H9 (cell line): ENCODE results near the gene SRRM3. TPM values are rescaled to one million over a fixed set of nuclear protein-coding genes. Genes with fewer than 3 reads are reported as not detected.

Source experiments
- DNase-seq: peaks from one replicate; pipeline ENCODE4 v3.0.0-alpha.2; 2017
- H2AFZ ChIP-seq: one replicate; pipeline ENCODE4 v1.6.1; 2013; ENCODE audit warnings: mild to moderate bottlenecking, low read length, control low read depth, moderate library complexity
- H2AK5ac ChIP-seq: 2 replicates; pipeline ENCODE4 v1.6.1; 2013; ENCODE audit warnings: low read length, control low read depth, mixed read lengths; ENCODE audit not compliant: insufficient read length
- H2BK120ac ChIP-seq: one replicate; pipeline ENCODE4 v1.6.1; 2013; ENCODE audit warnings: low read depth, mild to moderate bottlenecking, low read length, control low read depth, inconsistent platforms; ENCODE audit not compliant: poor library complexity, severe bottlenecking
- H2BK12ac ChIP-seq: 2 replicates; pipeline ENCODE4 v1.6.1; 2013; ENCODE audit warnings: low read length, control low read depth, mixed read lengths, low read depth; ENCODE audit not compliant: insufficient read length
- H2BK15ac ChIP-seq: 2 replicates; pipeline ENCODE4 v1.6.1; 2013; ENCODE audit warnings: low read depth, low read length, control low read depth
- H2BK20ac ChIP-seq: one replicate; pipeline ENCODE4 v1.6.1; 2013; ENCODE audit warnings: low read depth, mild to moderate bottlenecking, low read length, control low read depth, inconsistent platforms; ENCODE audit not compliant: poor library complexity, severe bottlenecking
- H2BK5ac ChIP-seq: 2 replicates; pipeline ENCODE4 v1.6.1; 2013; ENCODE audit warnings: low read length, control low read depth, mixed read lengths; ENCODE audit not compliant: insufficient read length
- H3K14ac ChIP-seq: 2 replicates; pipeline ENCODE4 v1.6.1; 2013; ENCODE audit warnings: low read length, control low read depth; ENCODE audit not compliant: insufficient read depth
- H3K18ac ChIP-seq: 2 replicates; pipeline ENCODE4 v1.6.1; 2013; ENCODE audit warnings: low read depth, mild to moderate bottlenecking, mixed read lengths, low read length, control low read depth; ENCODE audit not compliant: insufficient read length
- H3K23ac ChIP-seq: 2 replicates; pipeline ENCODE4 v1.6.1; 2013; ENCODE audit warnings: low read length, control low read depth, mixed read lengths, low read depth; ENCODE audit not compliant: insufficient read length
- H3K23me2 ChIP-seq: 2 replicates; pipeline ENCODE4 v1.6.1; 2013; ENCODE audit warnings: low read depth, mild to moderate bottlenecking, mixed read lengths, low read length, control low read depth; ENCODE audit not compliant: insufficient read length, poor library complexity, severe bottlenecking
- H3K27ac ChIP-seq: 2 replicates; pipeline ENCODE4 v1.5.1; 2013; ENCODE audit warnings: low read length, control low read depth, mixed read lengths, low read depth; ENCODE audit not compliant: insufficient read length
- H3K27me3 ChIP-seq: 2 replicates; pipeline ENCODE4 v1.6.1; 2013; ENCODE audit warnings: low read length, control low read depth, inconsistent platforms; ENCODE audit not compliant: insufficient read depth
- H3K4ac ChIP-seq: 2 replicates; pipeline ENCODE4 v1.6.1; 2013; ENCODE audit warnings: low read depth, mild to moderate bottlenecking, control low read depth, inconsistent platforms, low read length, moderate library complexity
- H3K4me1 ChIP-seq: 2 replicates; pipeline ENCODE4 v1.6.1; 2013; ENCODE audit warnings: low read length, control low read depth, inconsistent platforms; ENCODE audit not compliant: insufficient read depth
- H3K4me2 ChIP-seq: 2 replicates; pipeline ENCODE4 v1.6.1; 2013; ENCODE audit warnings: low read length, control low read depth, mixed read lengths; ENCODE audit not compliant: insufficient read length, insufficient read depth
- H3K56ac ChIP-seq: 2 replicates; pipeline ENCODE4 v1.6.1; 2013; ENCODE audit warnings: low read depth, mild to moderate bottlenecking, mixed read lengths, low read length, control low read depth; ENCODE audit not compliant: insufficient read length
- H3K79me1 ChIP-seq: 2 replicates; pipeline ENCODE4 v1.6.1; 2013; ENCODE audit warnings: low read depth, mild to moderate bottlenecking, moderate library complexity, low read length, control low read depth, inconsistent platforms; ENCODE audit not compliant: insufficient read depth, poor library complexity, severe bottlenecking
- H3K79me2 ChIP-seq: 2 replicates; pipeline ENCODE4 v1.6.1; 2013; ENCODE audit warnings: low read length, control low read depth, inconsistent platforms; ENCODE audit not compliant: insufficient read depth
- H3K9ac ChIP-seq: 2 replicates; pipeline ENCODE4 v1.6.1; 2013; ENCODE audit warnings: low read length, control low read depth, mixed read lengths; ENCODE audit not compliant: insufficient read length; ENCODE audit errors: extremely low read depth
- H3K9me3 ChIP-seq: one replicate; pipeline ENCODE4 v1.6.1; 2013; ENCODE audit warnings: low read depth, low read length, inconsistent platforms; ENCODE audit not compliant: control insufficient read depth
- H3T11ph ChIP-seq: one replicate; pipeline ENCODE4 v1.6.1; 2013; ENCODE audit warnings: mild to moderate bottlenecking, low read length, control low read depth, inconsistent platforms
- H4K20me1 ChIP-seq: one replicate; pipeline ENCODE4 v1.6.1; 2013; ENCODE audit not compliant: control insufficient read depth, insufficient read length, insufficient read depth
- H4K5ac ChIP-seq: 2 replicates; pipeline ENCODE4 v1.6.1; 2013; ENCODE audit warnings: low read depth, mild to moderate bottlenecking, mixed read lengths, low read length, control low read depth; ENCODE audit not compliant: insufficient read length
- H4K8ac ChIP-seq: replicated peaks from 2 replicates; pipeline ENCODE4 v1.6.1; 2013; ENCODE audit warnings: low read length, control low read depth, mixed read lengths, low read depth; ENCODE audit not compliant: insufficient read length
- H4K91ac ChIP-seq: 2 replicates; pipeline ENCODE4 v1.6.1; 2013; ENCODE audit warnings: low read depth, mild to moderate bottlenecking, moderate library complexity, mixed read lengths, low read length, control low read depth; ENCODE audit not compliant: insufficient read length
- H3K27ac Mint-ChIP-seq, 3 experiments: 2 replicates in 2 of 3; 3 replicates in 1 of 3; pipeline ENCODE4 v1.8.0; 2020 to 2021; ENCODE audit warnings: mixed read lengths in 3 of 3, mild to moderate bottlenecking in 1 of 3, moderate library complexity in 1 of 3
- H3K27me3 Mint-ChIP-seq: 2 replicates; pipeline ENCODE4 v1.8.0; 2021; ENCODE audit warnings: low read depth, mild to moderate bottlenecking, moderate library complexity, mixed read lengths
- H3K36me3 Mint-ChIP-seq, 3 experiments: 2 replicates in 2 of 3; 3 replicates in 1 of 3; pipeline ENCODE4 v1.8.0; 2020 to 2021; ENCODE audit warnings: low read depth in 3 of 3, mixed read lengths in 3 of 3; ENCODE audit not compliant: insufficient read depth in 1 of 3
- H3K4me1 Mint-ChIP-seq, 2 experiments: 2 replicates each; pipeline ENCODE4 v1.8.0; 2020; ENCODE audit warnings: mixed read lengths in 2 of 2
- H3K4me3 Mint-ChIP-seq, 2 experiments: 2 replicates in 1 of 2; 3 replicates in 1 of 2; pipeline ENCODE4 v1.8.0; 2020 to 2021; ENCODE audit warnings: mild to moderate bottlenecking in 2 of 2, mixed read lengths in 2 of 2, moderate library complexity in 1 of 2
- H3K9me3 Mint-ChIP-seq, 2 experiments: 2 replicates in 1 of 2; 3 replicates in 1 of 2; pipeline ENCODE4 v1.8.0; 2020; ENCODE audit warnings: mild to moderate bottlenecking in 2 of 2, mixed read lengths in 2 of 2, moderate library complexity in 1 of 2
- WGBS: extraction: QIAGEN DNeasy Blood & Tissue Kit; methylation state at CpG from one replicate; pipeline ENCODE4 v1.1.7; 2013; ENCODE audit warnings: missing lambda C conversion rate, low lambda C conversion rate, mixed read lengths; ENCODE audit not compliant: insufficient read length; ENCODE audit errors: extremely low coverage; 5-methylcytosine and 5-hydroxymethylcytosine counted together
- total RNA-seq: library from RNA; stranded (reverse); gene quantifications from 2 replicates; pipeline ENCODE4 v1.2.1, GENCODE V29; 2021
- TF ChIP-seq, protein P1 (sequence below): fragments of 200-600 bp; sonication (generic); conservative IDR thresholded peaks from 3 replicates; pipeline ENCODE4 v1.8.0; 2021; ENCODE audit warnings: antibody characterized with exemption, mild to moderate bottlenecking

Gene SRRM3
- total RNA-seq, 1 experiment from 2014 or later, result 11.0 TPM

DNA sequence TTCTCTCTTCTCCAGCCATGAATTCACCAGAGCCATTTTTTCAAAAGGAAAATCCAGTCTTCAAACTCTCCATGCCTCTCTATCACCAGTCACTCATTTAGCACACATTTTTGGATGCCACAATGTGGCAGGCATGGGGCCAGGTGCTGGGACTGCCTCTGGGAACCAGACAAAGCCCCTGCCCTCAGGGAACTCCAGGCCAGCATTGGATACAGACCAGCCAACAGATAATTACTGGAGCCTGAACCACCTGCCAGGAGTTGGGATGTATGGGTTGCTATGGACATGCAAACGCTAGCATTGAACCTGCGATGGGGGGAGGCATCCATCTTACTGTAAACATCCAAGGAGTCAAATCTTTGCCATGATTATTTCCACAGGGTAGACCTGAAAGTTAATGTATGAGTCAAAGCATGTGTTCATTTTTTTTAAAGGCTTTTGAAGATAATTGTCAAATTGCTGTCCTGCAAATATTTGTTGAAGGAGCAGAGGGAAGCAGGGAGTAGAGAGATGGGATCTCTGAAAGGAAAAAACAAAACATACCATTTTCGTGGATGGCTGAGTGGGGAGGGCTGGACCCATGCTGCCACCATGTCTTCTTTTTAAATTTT lies 43.2 kb downstream of the SRRM3 start:
- no peak overlapping the region for H3K14ac ChIP-seq
- no peak overlapping the region for H2AFZ ChIP-seq
- no peaks in the 10 kb centered on the region for H3K9me3 ChIP-seq
- TF ChIP-seq, protein P1, sequence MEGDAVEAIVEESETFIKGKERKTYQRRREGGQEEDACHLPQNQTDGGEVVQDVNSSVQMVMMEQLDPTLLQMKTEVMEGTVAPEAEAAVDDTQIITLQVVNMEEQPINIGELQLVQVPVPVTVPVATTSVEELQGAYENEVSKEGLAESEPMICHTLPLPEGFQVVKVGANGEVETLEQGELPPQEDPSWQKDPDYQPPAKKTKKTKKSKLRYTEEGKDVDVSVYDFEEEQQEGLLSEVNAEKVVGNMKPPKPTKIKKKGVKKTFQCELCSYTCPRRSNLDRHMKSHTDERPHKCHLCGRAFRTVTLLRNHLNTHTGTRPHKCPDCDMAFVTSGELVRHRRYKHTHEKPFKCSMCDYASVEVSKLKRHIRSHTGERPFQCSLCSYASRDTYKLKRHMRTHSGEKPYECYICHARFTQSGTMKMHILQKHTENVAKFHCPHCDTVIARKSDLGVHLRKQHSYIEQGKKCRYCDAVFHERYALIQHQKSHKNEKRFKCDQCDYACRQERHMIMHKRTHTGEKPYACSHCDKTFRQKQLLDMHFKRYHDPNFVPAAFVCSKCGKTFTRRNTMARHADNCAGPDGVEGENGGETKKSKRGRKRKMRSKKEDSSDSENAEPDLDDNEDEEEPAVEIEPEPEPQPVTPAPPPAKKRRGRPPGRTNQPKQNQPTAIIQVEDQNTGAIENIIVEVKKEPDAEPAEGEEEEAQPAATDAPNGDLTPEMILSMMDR, result no peak
- Mint-ChIP-seq H3K27me3 (no peaks in the 10 kb centered on the region; the same call in 1 of the 2 replicates), H3K36me3 (peaks cover 3 to 22% (median 6%) of the 10 kb centered on the region in 3 experiments), H3K4me1 (peaks cover 8 to 12% of the 10 kb centered on the region in 2 experiments), H3K9me3 (peaks cover 9 to 11% of the 10 kb centered on the region in 2 experiments), H3K4me3 (peak overlapping the region in 1 of 2 experiments; percentile 4; a peak in 1 of 5 replicates), H3K27ac (peak overlapping the region; percentile 10 to 51 (median 35); a peak in 3 of 7 replicates)
- H2BK20ac ChIP-seq, result no peak overlapping the region
- H3T11ph ChIP-seq, result no peak overlapping the region
- no peaks in the 10 kb centered on the region for H3K79me1 ChIP-seq
- H2BK5ac ChIP-seq, result no peak overlapping the region
- H3K79me2 ChIP-seq, result no peaks in the 10 kb centered on the region
- H4K20me1 ChIP-seq, result no peaks in the 10 kb centered on the region
- H3K27me3 ChIP-seq, result no peaks in the 10 kb centered on the region
- H3K18ac ChIP-seq, result no peak overlapping the region
- peaks cover 2% of the 10 kb centered on the region; the same call in 1 of the 2 replicates for H3K4me1 ChIP-seq
- H3K23ac ChIP-seq, result no peak overlapping the region
- H3K4me2 ChIP-seq, result no peak overlapping the region
- H4K5ac ChIP-seq, result no peak overlapping the region
- H3K9ac ChIP-seq, result no peak overlapping the region
- DNase-seq, result no peak
- no peak overlapping the region for H2BK12ac ChIP-seq
- no peak overlapping the region for H3K56ac ChIP-seq
- H3K4ac ChIP-seq, result no peak overlapping the region
- no peak overlapping the region for H4K91ac ChIP-seq
- no peaks in the 10 kb centered on the region for H3K23me2 ChIP-seq
- no CpG with 5 or more reads among the region's 3 CpGs for WGBS
- H2BK15ac ChIP-seq, result no peak overlapping the region
- H4K8ac ChIP-seq, result no peak overlapping the region
- H2BK120ac ChIP-seq, result no peak overlapping the region
- H2AK5ac ChIP-seq, result no peak overlapping the region
- H3K27ac ChIP-seq, result no peak overlapping the region
